NCI-H524 (cell line): Measurements from ENCODE around the gene CHAMP1.
A peak's percentile ranks its signal among the peaks of the same experiment; 100 is the strongest.
"Not testable (repeated sequence)": the region's sequence is repeated elsewhere in the genome, so short reads cannot be mapped to it uniquely, and the experiment has no call there.

ENCODE experiments used
- DNase-seq, 2 experiments: peaks; one replicate each; lab custom pipeline; 2025; lab: John Stamatoyannopoulos, UW

CHAMP1 gene

DNA sequence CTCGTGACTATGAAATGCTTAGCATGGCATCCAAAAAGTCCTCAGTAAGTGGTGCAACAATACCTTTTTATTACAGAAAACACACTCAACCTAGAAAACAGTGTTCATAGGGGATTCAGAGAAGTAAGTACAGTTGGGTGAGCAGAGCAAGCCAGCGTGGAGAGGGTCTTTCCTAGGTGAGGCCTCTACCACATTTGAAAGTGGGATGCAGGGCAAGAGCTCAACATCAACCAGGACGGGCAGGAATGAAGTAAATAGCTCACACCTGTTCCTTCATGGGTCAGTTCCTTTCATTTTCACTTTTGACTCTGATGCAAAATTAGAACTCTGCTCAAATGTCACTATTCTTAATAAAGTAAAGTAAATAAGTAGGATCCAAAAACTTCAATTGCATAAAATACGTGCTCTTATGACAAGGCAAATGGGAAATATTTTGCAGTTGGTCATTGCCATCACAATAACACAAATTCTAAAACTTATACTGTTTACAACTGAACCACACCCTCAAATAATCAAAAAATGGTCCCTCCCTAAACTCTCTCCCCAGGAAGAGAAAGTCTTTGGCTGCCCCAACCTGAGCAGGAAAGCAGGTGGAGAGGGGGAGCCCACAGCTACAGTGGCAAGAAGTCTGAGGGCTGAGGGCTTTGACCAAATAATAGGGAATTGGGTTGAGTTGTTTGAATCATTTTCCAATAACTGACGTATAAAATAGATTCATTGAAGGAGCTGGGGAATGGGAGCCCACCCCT is 20.2 kb downstream of the CHAMP1 start:
- DNase-seq = no peak

DNA sequence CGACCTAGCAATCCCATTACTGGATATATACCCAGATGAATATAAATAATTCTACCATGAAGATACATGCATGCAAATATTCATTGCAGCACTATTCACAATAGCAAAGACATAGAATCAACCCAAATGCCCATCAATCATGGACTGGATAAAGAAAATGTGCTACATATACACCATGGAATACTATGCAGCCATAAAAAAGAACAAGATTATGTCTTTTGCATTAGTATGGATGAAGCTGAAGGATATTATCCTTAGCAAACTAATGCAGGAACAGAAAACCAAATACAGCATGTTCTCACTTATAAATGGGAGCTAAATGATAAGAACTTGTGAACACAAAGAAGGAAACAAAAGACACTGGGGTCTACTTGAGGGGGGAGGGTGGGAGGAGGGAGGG is 22.2 kb downstream of the CHAMP1 start:
- not testable (repeated sequence) for DNase-seq

DNA sequence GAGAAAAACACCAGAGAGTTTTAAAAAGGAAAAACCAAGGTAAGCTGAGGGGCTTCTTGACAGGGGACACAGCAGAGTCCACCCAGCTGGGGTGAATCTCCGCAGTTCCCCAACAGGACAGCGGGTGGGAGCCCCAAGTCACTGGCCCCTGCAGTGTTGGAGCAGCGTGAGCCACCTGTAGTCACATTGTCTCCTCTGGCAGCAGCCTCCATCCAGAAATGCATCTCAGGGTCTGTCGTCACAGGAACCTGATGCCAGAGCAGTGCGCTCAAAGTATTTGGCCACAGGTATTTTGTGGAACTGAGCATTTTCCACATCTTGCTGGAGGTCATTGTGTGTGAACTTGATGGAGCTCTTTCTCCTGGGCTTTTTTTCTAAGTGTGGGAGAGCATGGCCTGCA is 24.7 kb downstream of the CHAMP1 start:
- DNase-seq = no peak

DNA sequence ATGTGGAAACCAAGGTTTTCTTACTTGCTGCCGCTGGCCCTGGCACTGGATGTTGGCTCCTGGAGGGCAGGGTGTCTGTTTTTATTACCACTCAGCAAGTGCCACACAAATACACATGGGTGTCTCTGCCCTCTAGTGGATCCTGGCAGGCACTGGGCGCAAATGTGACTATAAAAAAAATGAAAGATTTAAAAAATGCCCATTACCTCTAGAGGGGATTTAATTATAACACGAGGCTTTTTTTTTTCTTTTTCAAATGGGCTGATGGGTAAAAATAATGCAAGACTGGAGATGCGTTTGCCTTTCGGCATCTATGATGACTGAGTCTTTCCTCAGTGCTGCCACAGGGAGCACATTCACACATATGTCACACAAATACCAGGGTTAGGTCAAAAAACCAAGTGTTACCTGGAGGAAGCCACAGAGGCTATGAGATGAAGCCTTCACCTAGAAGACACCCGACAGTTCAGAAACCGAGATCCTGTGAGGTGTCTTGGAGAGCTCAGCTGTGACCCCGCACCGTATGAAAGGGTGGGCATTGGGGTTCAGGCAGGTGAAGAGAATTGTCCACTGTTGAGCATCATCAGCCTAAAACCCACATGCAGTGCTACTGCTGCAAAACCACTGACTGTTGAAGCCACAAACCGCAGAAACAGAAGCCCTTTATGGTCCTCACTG is 25.7 kb downstream of the CHAMP1 start:
- peak; percentile 7 to 46 for DNase-seq

DNA sequence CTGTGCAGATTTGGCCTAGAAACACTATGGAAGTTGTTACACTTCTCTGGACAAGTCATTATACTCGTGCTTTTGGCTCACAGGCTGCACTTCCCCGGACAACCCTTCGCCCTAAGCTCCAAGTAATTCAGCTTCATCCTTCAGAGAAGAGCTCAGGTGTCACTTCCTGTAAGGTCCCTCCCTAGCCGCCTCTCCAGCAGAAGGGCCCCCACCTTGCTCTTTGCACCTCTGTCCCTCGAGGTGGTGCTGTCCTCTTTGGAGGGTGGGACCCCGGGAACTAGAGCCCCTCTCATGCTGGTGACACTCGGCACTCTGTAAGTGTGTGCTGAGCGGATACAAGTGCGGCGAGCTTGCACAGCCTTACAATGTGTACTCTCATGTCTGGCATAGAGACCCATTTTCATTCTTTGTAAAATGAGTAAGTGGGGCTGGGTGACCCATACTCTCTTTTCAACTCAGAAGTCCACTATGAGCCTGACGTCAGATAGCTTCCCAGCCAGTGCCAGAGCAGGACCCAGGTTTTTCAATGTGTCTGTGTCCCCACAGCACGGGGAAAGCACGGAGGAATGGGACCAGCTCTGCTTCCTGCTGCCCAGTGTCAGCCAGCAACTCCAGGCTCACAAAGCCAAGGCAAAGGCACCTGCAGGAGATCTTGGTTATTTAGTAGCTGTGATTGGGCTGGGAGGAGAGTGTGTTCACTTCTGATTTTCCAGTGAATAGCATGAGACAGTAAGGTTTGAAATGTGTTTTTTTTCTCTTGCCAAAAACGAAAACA is 26.9 kb downstream of the CHAMP1 start:
- no peak for DNase-seq

DNA sequence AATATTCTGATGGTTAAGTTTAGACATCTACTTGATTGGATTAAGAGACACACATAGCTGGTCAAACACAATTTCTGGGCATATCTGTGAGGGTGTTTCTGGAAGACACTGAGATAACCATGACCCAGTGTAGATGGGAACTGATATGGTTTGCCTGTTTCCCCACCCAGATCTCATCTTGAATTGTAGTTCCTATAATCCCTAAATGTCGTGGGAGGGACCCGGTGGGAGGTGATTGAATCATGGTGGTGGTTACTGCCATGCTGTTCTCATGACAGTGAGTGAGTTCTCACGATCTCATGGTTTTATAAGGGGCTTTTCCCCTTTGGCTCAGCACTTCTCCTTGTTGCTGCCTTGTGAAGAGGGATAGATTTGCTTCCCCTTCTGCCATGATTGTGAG is 33.0 kb downstream of the CHAMP1 start:
- DNase-seq = not testable (repeated sequence)

DNA sequence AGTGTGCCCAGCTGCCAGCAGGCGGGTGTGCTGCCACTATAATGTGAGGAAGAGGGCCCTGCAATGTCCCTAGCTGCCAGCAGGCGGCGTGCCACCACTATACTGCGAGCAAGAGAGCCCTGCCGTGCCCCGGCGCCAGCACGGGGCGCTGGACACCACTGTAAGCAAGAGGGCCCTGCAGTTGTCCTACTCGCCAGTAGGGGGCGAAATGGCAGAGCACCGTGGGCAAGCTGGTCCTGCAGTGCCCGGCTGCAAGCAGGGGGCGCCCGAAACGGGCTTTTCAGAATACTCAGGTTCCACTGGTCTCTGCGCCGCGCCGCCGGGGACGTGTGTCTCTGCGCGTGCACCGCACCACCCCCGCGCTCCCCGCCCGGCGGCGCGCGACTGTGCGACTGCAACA is 38.5 kb downstream of the CHAMP1 start:
- DNase-seq = peak in 1 of 2 experiments; percentile 42

DNA sequence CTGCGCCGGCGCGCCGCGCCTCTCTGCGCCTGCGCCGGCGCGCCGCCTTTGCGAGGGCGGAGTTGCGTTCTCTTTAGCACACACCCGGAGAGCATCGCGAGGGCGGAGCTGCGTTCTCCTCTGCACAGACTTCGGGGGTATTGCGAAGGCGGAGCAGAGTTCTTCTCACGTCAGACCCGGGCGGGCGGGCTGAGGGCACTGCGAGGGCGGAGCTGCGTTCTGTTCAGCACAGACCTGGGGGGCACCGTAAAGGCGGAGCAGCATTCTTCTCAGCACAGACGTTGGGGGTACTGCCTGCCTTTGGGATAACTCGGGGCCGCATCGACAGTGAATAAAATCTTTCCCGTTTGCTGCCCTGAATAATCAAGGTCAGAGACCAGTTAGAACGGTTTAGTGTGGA is 39.1 kb downstream of the CHAMP1 start:
- not testable (repeated sequence) for DNase-seq
